ENCODE results near the gene MYO6. TPM values are rescaled to one million over a fixed set of nuclear protein-coding genes. Genes with fewer than 3 reads are reported as not detected.

Gene MYO6
- polyA plus RNA-seq, 5 donors: 21.4 to 32.1 (median 26.6) TPM

DNA sequence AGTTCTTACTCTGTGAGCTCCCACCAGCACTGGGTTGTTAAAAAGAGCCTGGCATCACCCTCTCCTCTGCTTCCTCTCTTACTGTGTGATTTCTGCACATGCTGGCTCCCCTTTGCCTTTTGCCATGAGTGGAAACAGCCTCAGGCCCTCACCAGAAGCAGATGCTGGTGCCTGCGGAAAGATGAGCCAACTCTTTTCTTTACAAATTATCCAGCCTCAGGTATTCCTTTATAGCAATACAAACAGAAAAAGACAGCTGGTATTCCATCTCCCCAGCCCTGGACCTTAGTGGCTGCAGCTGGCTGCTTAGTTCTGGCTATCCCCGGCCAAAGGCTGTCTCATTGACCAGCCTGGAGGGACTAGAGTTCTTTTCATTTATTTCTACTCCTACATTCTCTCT lies 194.3 kb downstream of the MYO6 start:
- no peak for DNase-seq

DNA sequence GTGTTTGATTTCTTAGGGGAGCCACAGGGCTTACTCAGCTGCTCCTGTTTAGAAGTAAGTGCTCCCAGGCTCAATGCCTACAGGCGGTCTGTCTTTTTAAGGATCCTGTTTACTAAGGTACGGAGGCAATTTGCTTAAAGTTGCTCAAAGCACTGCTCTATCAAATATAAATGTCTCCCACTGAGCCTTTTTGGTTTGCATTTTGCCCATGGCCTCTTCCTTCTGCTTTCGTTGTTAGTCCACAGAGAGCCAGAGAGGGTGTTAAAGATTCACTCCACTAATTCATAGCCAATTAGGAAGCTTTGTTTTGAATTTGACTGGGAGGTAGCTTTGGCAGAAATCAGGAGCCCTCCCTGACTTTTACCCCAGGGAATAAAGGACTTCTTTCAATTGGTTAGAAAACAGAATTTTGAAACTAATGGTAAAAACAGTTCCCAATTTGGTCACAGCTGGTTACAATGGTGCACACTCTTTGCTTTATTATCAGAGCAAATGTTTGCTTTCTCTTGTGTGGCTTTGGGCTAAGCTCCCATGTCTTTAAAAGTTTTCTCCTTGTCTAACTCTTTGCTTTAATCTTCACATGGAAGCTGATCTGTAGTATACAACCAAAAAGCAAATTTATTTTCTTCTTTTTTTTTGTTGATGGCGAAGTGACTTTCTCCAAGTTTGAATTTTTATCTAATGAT lies 197.2 kb downstream of the MYO6 start:
- no peak for DNase-seq

DNA sequence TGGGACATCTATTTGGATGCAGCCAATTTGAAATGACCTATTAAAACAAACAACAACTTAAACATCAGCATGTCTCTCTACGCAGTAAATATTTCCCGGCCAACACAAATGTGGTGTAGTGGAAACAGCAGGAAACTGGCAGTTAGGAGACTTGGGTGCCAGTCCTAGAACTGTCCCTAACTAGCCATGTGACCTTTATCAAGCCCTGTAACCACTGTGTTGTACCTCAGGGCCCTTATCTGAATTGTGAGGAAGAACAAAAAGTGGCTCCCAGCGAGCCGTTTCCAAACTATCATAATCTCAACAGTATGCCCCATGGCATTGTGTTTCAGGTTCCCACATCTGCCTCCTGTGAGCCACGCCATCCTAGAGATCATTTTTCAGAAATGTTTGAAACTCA lies 198.9 kb downstream of the MYO6 start:
- DNase-seq: no peak

DNA sequence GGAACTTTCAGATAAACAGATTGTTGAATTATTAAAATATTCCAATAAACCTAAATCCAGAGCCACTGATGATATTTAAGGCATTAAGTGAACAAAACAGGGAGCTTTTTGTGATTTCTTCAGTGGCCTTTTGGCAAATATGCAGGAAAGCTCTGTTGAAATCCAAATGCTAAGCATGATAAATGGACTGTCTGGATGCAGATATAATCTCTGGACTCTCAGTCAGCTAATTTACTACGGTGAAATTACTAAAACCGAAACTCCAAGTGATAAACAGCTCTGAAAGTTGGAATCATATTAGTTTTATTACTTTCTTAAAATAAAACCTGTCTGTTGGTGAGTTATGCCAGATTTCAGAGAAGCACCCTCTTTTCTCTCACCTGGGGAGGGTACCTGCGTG lies 203.1 kb downstream of the MYO6 start:
- no peak for DNase-seq

DNA sequence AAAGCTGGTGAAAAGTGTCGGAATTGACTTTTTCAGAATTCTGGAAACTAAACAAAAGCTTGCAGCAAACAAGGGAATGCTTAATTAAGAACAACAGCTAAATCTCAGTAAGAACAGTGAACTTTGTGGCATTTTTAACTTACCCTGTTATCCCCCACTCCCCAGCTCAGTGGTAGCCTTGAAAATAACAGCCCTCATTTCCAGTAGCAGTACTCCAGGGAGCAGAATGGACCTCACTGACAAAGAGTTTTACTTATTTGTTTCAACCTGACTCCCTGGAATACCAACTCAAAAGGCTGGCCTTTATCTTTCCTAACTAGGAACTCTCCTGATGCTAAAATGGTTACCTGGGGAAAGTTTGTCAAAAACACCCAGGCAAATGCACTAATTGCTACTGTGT lies 214.5 kb downstream of the MYO6 start:
- no peak for DNase-seq

DNA sequence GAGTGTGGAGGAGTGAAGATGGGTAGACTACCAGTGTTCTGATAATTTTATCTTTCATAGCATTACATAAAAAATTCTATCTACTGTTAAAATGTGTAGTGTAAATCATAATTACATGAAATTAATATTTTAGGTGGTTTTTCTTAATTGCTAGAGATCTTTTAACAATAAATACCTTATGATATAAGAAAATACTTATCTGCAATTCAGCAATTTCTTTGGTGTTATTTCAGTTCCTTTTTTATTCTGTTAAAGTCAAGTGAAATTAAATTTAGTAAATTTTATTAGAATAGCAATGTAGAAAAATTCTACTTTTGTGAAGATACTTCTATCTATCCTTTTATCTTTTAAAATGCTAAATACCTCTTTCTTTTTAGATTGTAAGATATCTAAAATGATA lies 219.1 kb downstream of the MYO6 start:
- no peak for DNase-seq

Other genes starting within 250 kb of the MYO6 start
- 100 to 1,000 TPM; 114 to 178 (median 172) TPM for gene SENP6, start 147.4 kb upstream of the MYO6 start, polyA plus RNA-seq (ENCODE audit: insufficient read depth in 1 of 5, insufficient read length in 5 of 5, low replicate concordance in 1 of 5)